Suprapubic skin (tissue), 3 donors: ENCODE measurements around the gene RAPGEF4.

Experiments
- CTCF ChIP-seq, 2 donors: fragments of 200-600 bp in 1 of 2; fragments of 450-650 bp in 1 of 2; sonication (generic) in 1 of 2; IDR thresholded peaks; one replicate each; pipeline ENCODE4 v1.5.1; 2016 to 2019; ENCODE audit warnings: antibody characterized with exemption in 2 of 2, mild to moderate bottlenecking in 1 of 2, moderate library complexity in 1 of 2
- POLR2AphosphoS5 ChIP-seq, 3 donors: sonication (generic); formaldehyde crosslinking; IDR thresholded peaks; one replicate each; pipeline ENCODE4 v1.6.1; 2017; ENCODE audit warnings: antibody characterized with exemption in 3 of 3

GRCh38 chr2:173058673-173059072 is 323.0 kb downstream of the RAPGEF4 start:
- TF ChIP-seq CTCF (IDR thresholded peaks at IDR 0.05) (no peak), POLR2AphosphoS5 (IDR thresholded peaks at IDR 0.05) (no peak)
